ENCODE measurements around the gene FAXDC2. TPM values are rescaled to one million over a fixed set of nuclear protein-coding genes. Genes with fewer than 3 reads are reported as not detected.
A peak's percentile ranks its signal among the peaks of the same experiment; 100 is the strongest.

FAXDC2 gene
- total and polyA plus RNA-seq, 2 of the 13 experiments (the other 11 are each of a cell fraction or from before 2014, with no cell fraction given), result 4.7 to 58.8 TPM

- TF ChIP-seq KIAA2018 (CRISPR knock-in tag; IDR thresholded peaks at IDR 0.05; ENCODE audit: borderline replicate concordance), result no peak
- TF ChIP-seq, protein P1, sequence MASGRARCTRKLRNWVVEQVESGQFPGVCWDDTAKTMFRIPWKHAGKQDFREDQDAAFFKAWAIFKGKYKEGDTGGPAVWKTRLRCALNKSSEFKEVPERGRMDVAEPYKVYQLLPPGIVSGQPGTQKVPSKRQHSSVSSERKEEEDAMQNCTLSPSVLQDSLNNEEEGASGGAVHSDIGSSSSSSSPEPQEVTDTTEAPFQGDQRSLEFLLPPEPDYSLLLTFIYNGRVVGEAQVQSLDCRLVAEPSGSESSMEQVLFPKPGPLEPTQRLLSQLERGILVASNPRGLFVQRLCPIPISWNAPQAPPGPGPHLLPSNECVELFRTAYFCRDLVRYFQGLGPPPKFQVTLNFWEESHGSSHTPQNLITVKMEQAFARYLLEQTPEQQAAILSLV (CRISPR knock-in tag; IDR thresholded peaks at IDR 0.05; ENCODE audit: borderline replicate concordance), result peak; percentile 89
- TF ChIP-seq RFXANK (CRISPR knock-in tag; IDR thresholded peaks at IDR 0.05), result 0 out of 2 replicates have a peak, but pooled peaks have one; percentile 36
- no peak for TF ChIP-seq ZBTB10 (CRISPR knock-in tag; IDR thresholded peaks at IDR 0.05; ENCODE audit: borderline replicate concordance)
- no peak for TF ChIP-seq SMC3 (IDR thresholded peaks at IDR 0.05; ENCODE audit: low read length)
- TF ChIP-seq SMAD9 (CRISPR knock-in tag; IDR thresholded peaks at IDR 0.05), result no peak
- no peak for TF ChIP-seq ZNF597 (CRISPR knock-in tag; IDR thresholded peaks at IDR 0.05)
- no peak for TF ChIP-seq KDM1A (CRISPR knock-in tag; IDR thresholded peaks at IDR 0.05)
- TF ChIP-seq ZMYM2 (CRISPR knock-in tag; IDR thresholded peaks at IDR 0.05), result no peak
- no peak for TF ChIP-seq SNAI1 (CRISPR knock-in tag; IDR thresholded peaks at IDR 0.05; ENCODE audit: borderline replicate concordance)
- TF ChIP-seq ZNF367 (CRISPR knock-in tag; IDR thresholded peaks at IDR 0.05; ENCODE audit: borderline replicate concordance), result no peak
- TF ChIP-seq, protein P2, sequence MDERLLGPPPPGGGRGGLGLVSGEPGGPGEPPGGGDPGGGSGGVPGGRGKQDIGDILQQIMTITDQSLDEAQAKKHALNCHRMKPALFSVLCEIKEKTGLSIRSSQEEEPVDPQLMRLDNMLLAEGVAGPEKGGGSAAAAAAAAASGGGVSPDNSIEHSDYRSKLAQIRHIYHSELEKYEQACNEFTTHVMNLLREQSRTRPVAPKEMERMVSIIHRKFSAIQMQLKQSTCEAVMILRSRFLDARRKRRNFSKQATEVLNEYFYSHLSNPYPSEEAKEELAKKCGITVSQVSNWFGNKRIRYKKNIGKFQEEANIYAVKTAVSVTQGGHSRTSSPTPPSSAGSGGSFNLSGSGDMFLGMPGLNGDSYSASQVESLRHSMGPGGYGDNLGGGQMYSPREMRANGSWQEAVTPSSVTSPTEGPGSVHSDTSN (CRISPR knock-in tag; IDR thresholded peaks at IDR 0.05), result no peak
- TF ChIP-seq GATA4 (IDR thresholded peaks at IDR 0.05; ENCODE audit: borderline replicate concordance, low read depth), result no peak
- no peak for TF ChIP-seq NR2F1 (CRISPR knock-in tag; IDR thresholded peaks at IDR 0.05)
- TF ChIP-seq ZKSCAN8 (CRISPR knock-in tag; IDR thresholded peaks at IDR 0.05; ENCODE audit: borderline replicate concordance), result peak; percentile 13; the same call in 1 of the 2 replicates
Measured at GRCh38 chr5:154858297-154858971, 8.0 kb upstream of the FAXDC2 start, which contains the start of gene CNOT8 (continued).

Data from HepG2 (cell line).